Activated CD8-positive, alpha-beta memory T cell treated with anti-CD3 and anti-CD28 coated beads for 36 hours (primary cell): ENCODE data around the gene FOXM1. TPM values are rescaled to one million over a fixed set of nuclear protein-coding genes. Genes with fewer than 3 reads are reported as not detected.

Experiments used
- CTCF ChIA-PET: fragments of 350-600 bp; sonication (Branson Sonifier 250); formaldehyde crosslinking; loops from one replicate; lab custom pipeline; 2021; ENCODE audit warnings: antibody characterized with exemption; lab: Charles Lee
- POLR2A ChIA-PET: fragments of 350-600 bp; sonication (Branson Sonifier 250); formaldehyde crosslinking; loops from one replicate; lab custom pipeline; 2021; ENCODE audit warnings: antibody characterized with exemption; lab: Charles Lee
- total RNA-seq, 2 experiments: library from RNA; stranded (reverse); gene quantifications; one replicate each; pipeline ENCODE4 v1.2.3, GENCODE V29; 2021

The FOXM1 gene, protein sequence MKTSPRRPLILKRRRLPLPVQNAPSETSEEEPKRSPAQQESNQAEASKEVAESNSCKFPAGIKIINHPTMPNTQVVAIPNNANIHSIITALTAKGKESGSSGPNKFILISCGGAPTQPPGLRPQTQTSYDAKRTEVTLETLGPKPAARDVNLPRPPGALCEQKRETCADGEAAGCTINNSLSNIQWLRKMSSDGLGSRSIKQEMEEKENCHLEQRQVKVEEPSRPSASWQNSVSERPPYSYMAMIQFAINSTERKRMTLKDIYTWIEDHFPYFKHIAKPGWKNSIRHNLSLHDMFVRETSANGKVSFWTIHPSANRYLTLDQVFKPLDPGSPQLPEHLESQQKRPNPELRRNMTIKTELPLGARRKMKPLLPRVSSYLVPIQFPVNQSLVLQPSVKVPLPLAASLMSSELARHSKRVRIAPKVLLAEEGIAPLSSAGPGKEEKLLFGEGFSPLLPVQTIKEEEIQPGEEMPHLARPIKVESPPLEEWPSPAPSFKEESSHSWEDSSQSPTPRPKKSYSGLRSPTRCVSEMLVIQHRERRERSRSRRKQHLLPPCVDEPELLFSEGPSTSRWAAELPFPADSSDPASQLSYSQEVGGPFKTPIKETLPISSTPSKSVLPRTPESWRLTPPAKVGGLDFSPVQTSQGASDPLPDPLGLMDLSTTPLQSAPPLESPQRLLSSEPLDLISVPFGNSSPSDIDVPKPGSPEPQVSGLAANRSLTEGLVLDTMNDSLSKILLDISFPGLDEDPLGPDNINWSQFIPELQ
- total RNA-seq = 10 to 100 TPM; 75.9 to 79.1 TPM

DNA sequence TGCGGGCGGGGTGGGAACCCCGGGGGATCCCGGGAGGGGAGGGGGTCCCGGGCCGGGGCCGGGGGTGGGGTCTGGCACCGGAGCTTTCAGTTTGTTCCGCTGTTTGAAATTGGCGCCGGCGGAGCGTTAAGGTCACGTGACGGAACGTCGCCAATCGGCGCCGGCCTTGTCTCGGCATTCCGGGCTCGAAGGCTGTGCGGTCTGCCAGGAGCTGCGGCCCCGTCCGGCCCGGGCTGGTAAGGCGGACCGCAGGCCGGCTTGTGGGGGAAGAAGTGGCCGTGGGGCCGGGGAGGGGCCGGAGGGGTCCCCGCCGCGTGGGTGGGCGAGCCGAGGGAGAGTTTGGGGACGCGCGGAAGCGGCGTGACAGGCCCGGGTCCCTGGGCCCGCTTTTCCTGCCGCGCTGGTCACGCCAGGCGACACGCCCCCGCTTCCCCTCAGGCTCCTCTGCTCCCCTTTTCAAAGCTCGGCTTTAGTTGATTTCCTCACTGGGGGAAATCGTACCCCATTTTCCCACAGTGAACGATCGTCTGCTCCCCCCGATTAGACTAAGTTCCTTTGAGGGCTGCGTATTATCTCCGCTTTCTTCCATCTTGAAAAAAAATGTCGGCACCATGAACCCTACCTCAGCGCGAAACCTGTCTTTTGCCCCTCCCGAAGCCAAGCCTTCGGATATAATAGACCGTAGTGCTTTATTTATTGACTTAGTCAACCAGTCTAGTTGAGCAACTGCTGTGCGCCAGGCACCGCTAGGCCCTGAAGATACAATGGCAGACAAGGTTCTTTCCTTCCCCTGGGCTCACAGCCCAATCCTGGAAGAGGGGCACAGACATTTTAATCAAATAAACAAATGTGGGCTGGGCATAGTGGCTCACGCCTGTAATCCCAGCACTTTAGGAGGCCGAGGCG is at the start of gene FOXM1, which contains the start of gene RHNO1:
Gene FOXM1 (minus strand): TSS at position 128 of the 906 bp plus-strand sequence. CDS start 2,696 bp downstream, outside the sequence.
Gene RHNO1 (plus strand): TSS at position 177 of the 906 bp plus-strand sequence. CDS start 8,144 bp downstream, outside the sequence.
- CTCF ChIA-PET = interaction anchor here (0.9 to 1.0 kb wide), 2 partner anchors 9 to 72 kb away, joined by 3 to 4 read pairs; no protein-coding TSS in a partner anchor
- POLR2A ChIA-PET = interaction anchor here (0.6 to 2.4 kb wide), 7 partner anchors 8 to 82 kb away, joined by 3 to 20 read pairs (median 4); partner anchors contain the start of genes FKBP4 and TULP3

DNA sequence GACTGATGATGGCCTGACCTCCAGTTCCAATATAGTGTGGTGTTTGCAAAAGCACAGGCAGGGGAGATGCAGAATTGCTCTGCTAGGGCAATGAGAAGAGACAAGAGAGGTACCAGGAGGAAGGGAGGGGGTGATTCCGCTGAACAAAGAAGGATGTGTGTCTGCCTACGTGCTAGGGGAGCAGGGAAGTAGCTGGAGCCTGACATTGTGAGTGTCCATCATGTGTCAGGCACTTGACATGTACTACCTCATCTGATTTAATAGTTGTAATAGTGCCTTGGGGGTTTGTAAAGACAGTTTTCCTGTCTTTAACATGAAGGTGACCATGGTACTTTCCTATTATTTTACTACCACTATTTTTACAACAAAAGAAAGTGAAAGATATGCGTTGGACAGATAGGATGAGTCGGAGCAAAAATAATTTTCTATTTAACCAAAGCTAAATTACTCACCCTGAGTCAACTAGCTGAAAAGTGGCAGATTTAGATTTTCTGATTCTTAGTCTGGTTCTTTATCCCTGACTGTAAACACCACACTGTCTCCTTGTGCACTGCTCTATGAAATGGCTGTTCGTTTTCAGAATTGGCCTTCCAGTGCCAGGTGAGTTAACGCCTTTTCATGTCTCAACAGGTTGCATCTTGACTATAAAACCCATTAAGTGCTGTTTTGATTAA is 48.5 kb upstream of the FOXM1 start:
- POLR2A ChIA-PET = no interaction called here
- CTCF ChIA-PET = no interaction called here

DNA sequence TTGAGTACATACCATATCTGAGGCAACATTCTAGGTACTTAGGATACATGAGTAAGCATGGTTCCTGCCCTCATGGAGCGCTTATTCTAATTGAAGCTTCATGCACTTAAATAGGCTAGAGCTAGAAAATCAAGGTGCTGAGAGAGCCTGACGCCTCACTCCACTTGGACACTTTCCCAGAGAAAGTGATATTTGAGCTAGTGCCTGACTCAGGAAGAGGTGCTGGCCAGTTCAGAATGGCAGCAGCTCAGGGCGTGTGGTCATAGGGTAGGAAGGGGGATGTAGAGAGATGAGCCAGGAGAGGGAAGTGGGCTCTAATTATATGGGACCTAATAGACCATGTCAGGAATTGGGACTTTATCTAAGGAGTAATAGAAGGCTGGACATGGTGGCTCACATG is 47.0 kb upstream of the FOXM1 start:
- ChIA-PET POLR2A (no interaction called here), CTCF (no interaction called here)

DNA sequence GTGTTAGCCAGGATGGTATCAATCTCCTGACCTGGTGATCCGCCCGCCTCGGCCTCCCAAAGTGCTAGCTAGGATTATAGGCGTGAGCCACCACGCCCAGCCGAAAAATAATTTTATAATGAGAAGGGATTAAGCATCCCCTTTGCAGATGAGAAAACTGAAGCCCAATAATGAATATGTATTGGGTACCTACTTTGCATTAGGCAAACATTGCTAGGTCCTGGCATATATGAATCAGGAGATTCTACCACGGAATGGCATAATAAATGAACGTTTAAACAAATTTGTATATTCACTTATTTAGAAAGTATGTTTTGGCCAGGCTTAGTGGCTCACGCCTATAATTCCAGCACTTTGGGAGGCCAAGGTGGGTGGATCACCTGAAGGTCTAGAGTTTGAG is 46.1 kb upstream of the FOXM1 start:
- CTCF ChIA-PET = no interaction called here

DNA sequence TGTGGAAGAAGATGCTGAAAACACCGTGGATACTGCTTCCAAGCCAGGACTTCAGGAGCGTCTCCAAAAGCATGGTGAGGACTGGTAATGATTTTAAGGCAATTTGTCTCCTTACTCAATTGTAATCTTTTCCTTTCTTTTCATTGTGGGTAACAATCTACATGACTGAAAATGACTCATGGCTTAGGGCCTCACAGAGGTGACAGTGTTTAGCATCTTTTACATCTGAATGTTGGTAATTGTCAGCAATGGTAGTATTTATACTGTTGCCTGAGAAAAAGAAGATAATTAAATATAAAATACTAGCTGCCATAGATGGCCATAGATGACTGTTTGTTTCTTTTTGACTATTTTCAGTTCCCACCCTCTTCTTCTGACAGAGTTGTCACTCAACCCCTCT is 45.4 kb upstream of the FOXM1 start:
- CTCF ChIA-PET = no interaction called here
- POLR2A ChIA-PET = interaction anchor here (0.6 to 0.7 kb wide), 2 partner anchors 44 to 70 kb away, joined by 4 to 6 read pairs; no protein-coding TSS in a partner anchor

More for the DNA sequence above, 46.1 kb upstream of the FOXM1 start:
- POLR2A ChIA-PET = no interaction called here

DNA sequence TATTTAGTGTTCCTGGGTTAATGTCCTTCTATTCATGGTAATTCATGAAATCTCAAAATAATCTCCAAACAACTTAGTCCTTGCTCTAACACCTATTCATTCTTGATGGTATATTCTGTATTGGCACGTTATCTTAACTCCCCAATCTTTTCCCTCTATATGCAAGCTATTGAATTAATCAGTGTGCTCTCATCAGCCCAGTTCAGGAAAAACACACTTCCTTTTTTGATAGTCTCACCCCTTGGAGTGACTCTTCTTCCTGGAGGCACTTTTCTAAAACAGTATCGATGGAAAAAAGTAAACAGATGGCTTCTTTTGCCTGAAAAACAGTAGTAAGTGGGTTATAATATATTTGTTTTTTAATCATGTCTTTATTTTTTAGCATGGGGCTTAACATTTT is 42.3 kb upstream of the FOXM1 start:
- POLR2A ChIA-PET = no interaction called here

DNA sequence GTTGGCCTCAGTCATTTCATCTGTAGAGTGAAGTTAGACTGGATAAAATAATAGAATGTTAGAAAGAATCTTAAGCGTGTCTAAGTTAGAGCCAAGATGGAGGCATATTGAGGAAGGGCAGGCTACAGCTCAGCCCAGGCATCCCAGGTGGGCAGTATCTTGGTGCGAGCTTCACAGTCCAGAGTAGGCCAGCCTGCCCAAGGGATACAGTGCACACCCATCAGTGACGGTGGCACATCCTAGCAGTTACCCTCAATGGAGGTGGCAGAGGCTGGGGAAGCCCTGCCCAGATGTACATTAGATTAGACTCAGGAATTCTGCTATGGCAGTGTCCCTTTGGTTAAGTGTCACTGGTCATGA is 35.2 kb upstream of the FOXM1 start:
- ChIA-PET CTCF (no interaction called here), POLR2A (no interaction called here)

More for the DNA sequence above, 42.3 kb upstream of the FOXM1 start:
- CTCF ChIA-PET = no interaction called here

DNA sequence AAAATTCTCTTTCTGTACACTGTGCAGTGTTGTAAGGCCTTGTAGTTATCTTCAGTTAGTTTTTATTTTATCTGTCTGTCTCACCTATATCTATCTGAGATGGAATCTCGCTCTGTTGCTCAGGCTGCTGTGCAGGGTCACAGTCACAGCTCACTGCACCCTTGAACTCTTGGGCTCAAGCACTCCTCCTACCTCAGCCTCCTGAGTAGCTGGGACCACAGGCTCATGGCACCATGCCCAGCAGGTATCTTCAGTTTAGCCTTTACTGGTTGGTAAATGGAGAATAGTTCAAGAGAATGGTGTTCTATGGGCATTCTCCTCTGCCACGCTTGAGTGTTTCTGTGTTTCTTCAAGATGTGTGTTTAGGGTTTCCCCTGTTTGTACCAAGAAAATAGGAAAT is 27.3 kb upstream of the FOXM1 start:
- POLR2A ChIA-PET = no interaction called here

DNA sequence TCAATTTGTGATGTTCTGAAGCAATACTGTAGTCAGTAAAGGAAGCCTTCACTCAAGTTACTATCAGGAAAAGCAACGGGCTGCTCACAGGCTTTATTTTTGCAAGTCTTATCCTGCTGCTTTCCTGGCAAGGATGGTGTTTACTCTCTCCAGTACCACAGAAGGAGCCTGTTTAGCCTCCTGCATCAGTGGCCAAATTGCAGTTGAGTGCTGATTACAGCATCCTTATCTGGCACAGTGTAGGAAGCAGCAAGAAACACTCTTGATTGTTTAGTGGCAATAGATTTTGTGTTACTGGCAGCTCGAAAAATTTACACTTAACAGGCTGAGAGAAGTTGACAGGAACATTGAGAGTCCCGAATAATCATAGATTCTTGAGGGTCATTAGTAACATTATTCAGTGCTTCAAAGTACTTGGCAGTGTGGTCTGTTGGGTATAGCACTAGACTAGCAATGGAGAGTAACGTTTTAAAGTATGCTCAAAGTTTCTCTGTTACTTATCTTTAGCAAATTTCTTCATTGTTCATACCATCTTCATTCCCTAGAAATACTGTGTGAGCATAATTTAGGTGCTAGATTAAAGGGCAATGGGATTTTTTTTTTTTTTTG is 25.4 kb upstream of the FOXM1 start:
- CTCF ChIA-PET = no interaction called here
- POLR2A ChIA-PET = no interaction called here

More for the DNA sequence above, 27.3 kb upstream of the FOXM1 start:
- CTCF ChIA-PET = interaction anchor here (0.6 kb wide), 1 partner anchor 30 kb away, joined by 4 read pairs; no protein-coding TSS in a partner anchor

DNA sequence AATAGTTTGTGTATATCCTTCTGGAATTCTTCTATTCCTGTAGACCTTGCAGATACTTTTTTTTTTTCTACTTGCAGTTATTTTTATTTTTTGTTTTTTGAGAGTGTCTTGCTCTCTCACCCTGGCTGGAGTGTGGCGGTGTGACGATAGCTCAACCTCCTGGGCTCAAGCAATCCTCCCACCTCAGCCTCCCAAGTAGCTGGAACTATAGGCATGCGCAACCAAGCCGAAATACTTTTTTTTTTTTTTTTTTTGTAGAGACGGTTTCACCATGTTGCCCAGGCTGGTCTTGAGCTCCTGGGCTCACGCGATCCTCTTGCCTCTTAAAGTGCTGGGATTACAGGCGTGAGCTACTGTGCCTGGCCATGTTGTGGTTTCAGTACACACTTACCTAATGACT is 23.7 kb upstream of the FOXM1 start:
- CTCF ChIA-PET = interaction anchor here (0.7 kb wide), 1 partner anchor 51 kb away, joined by 3 read pairs; no protein-coding TSS in a partner anchor
- POLR2A ChIA-PET = no interaction called here

DNA sequence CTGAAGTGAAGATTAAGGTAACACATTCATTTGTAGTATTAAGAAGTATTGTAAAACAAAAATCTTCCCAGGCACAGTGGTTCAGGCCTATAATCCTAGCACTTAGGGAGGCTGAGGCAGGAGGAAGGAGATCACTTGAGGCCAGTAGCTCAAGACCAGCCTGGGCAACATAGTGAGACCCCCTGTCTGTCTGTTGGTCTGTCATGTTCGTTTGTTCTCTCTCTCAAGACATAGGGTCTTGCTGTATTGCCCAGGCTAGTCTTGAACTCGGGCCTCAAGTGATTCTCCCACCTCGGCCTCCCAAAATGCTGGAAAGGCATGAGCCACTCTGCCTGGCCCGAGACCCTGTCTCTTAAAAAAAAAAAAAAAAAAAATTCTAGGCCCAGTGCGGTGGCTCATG is 20.4 kb upstream of the FOXM1 start:
- CTCF ChIA-PET = interaction anchor here (0.6 kb wide), 2 partner anchors 1079 to 1135 kb away, joined by 3 read pairs; no protein-coding TSS in a partner anchor

DNA sequence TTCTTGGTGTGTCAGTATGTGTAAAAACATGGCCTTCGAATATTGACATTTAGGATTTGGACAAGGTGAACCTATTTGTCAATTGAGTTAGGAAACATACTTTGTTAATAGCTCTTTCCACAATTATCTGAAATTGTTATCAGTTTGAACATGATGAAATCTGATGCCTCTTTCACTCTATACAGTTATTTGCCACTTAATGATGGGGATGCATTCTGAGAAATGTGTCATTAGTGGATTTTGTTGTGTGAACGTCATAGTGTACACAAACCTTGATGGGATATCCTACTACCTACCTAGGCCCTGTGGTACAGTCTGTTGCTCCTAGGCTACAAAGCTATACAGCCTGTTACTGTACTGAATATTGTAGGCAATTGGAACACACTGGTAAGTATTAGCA is 18.5 kb upstream of the FOXM1 start:
- ChIA-PET POLR2A (no interaction called here), CTCF (interaction anchor here (1.5 kb wide), 1 partner anchor 11 kb away, joined by 7 read pairs; no protein-coding TSS in a partner anchor)

More for the DNA sequence above, 20.4 kb upstream of the FOXM1 start:
- POLR2A ChIA-PET = no interaction called here

DNA sequence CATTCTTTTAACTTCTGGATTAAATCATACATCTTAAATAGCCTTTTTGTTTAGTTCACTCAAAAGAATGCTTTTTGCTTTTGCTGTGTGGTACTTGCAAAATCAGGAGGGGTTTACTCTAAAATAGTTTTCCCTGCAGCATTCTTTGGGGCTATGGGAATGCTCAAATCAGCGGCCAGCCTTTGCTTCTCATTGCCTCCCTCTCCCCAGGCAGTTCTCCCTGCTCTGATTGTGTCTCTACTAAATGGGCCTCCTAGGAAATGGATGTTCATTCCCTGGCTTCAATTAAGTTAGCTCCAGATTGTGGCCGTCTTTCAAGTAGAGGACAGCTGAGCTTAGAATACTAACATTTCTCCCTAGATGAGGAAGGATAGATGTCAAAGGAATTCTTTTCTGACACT is 18.1 kb upstream of the FOXM1 start:
- ChIA-PET POLR2A (no interaction called here), CTCF (interaction anchor here (1.2 to 1.5 kb wide), 2 partner anchors 10 kb away, joined by 4 to 7 read pairs; no protein-coding TSS in a partner anchor)

DNA sequence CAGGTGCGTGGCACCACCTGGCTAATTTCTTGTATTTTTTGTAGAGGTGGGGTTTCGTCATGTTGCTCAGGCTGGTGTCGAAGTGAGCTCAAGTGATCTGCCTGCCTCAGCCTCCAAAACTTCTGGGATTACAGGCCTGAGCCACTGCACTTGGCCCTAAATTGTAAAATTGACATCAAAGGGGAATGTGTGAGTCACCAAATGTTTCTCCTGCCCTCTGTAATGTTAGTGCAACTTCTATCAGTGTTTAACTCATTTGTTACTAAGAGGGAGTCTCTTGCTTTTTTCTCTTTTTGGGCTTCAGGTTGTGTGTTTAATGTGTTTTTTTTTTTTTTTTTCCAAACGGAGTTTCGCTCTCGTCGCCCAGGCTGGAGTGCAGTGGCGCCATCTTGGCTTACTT is 16.0 kb upstream of the FOXM1 start:
- POLR2A ChIA-PET = no interaction called here
- CTCF ChIA-PET = no interaction called here

DNA sequence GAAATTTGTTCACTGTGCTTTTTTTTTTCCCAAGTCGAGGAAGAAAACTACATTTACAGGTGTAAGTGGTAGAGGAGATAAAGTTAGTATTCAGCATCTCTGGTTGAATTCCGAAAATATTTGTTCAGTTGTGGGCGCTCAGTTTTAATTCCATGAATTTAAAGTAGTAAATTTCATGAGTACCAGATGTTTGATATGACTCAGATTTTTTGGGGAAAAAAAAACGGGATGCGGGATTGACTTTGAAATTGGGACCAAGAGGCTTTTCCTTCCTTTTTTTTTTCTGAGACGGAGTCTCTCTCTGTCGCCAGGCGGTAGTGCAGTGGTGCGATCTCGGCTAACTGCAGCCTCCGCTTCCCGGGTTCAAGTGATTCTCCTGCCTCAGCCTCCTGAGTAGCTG is 15.3 kb upstream of the FOXM1 start:
- CTCF ChIA-PET = no interaction called here
- POLR2A ChIA-PET = interaction anchor here (0.6 kb wide), 2 partner anchors 16 to 1362 kb away, joined by 3 read pairs; no protein-coding TSS in a partner anchor

DNA sequence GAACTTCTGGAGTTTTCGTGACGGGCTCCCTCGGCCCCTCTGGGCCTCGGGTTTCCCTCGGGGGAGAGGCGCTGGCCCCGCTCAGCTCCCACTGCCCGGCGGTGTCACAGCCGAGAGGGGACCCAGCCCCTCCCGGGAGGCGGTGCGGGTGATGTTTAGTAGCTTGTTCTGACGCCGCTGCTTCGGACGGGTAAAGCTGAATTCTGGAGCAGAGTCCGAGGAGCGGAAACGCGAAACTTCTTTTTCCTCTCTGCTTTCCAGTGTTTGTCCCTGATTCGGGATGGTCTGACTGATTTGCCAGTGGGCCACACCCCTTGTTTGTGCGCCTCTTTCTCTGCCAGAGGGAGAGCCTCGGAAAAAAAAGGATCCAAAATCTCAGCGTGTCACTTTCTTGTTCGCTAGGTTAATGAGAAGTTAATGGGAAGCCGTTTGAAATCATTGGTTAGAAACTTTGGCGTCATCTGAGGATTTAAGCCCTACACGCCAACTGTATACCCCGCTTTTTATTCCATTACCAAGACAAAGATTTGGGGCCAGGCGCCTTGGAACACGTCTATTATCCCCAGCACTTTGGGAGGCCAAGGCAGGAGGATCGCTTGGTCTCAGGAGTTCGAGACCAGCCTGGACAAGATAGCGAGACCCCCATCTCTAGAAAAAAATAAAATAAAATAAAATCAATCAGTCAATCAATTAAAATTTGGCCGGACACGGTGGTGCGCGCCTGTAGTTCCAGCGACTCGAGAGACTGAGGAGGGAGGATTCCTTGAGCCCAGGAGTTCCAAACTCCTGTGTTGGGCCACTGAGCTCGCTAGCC is 14.5 kb upstream of the FOXM1 start:
- POLR2A ChIA-PET = interaction anchor here (0.6 to 1.0 kb wide), 4 partner anchors 15 to 1363 kb away, joined by 3 to 5 read pairs (median 4); partner anchors contain the start of genes FOXM1 and RHNO1
- CTCF ChIA-PET = interaction anchor here (0.6 kb wide), 1 partner anchor 174 kb away, joined by 4 read pairs; no protein-coding TSS in a partner anchor
